Adrenal gland (tissue), 5 donors: Measurements from ENCODE around the gene PDE10A.

Experiments used
- POLR2A ChIP-seq, 2 donors: fragments of 450-650 bp; IDR thresholded peaks; one replicate each; pipeline ENCODE4 v1.6.1; 2017; ENCODE audit warnings: antibody characterized with exemption in 2 of 2, mild to moderate bottlenecking in 2 of 2, moderate library complexity in 1 of 2
- TF ChIP-seq, protein P1 (sequence below), 6 experiments: fragments of 450-650 bp in 4 of 6; fragments of 200-600 bp in 2 of 6; sonication (generic) in 1 of 6; IDR thresholded peaks; 1 replicate in 5 of 6; 2 replicates in 1 of 6; pipeline versions ENCODE4 v1.5.1 to v1.8.0; 2016 to 2021; ENCODE audit warnings: antibody characterized with exemption in 6 of 6, mild to moderate bottlenecking in 2 of 6, moderate library complexity in 1 of 6
- donor health status: DM: no; HTN: no; CAD: no.

DNA sequence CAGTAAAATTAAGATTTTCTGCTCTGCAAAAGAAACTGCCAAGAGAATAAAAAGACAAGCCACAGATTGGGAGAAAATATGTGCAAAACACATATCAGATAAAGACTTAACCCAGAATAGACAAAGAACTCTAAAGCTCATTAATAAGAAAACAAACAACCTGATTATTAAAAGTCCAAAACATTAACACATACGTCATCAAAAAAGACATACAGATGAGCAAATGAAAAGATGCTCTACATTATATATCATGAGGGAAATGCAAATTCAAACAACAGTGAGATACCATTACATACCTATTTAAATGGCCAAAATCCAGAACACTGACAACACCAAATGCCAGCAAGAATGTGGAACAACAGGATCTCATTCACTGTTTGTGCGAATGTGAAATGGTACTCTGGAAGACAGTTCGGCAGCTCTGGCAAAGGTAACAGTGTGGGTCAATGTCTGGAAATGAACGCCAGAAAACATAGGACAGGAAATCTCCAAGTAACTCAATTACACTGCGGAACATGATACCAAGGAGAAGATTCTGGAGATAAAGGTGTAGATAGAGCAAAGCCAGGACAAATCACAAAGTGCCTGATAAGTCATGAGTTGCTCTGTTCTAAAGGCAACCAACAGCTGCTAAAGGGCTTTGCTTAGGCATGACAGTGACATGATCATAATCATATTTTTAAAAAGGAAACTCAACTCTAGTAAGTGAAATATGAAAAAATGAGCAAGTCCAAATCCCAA is 96.8 kb downstream of the PDE10A start:
- TF ChIP-seq POLR2A (IDR thresholded peaks at IDR 0.05), result no peak
- TF ChIP-seq, protein P1, sequence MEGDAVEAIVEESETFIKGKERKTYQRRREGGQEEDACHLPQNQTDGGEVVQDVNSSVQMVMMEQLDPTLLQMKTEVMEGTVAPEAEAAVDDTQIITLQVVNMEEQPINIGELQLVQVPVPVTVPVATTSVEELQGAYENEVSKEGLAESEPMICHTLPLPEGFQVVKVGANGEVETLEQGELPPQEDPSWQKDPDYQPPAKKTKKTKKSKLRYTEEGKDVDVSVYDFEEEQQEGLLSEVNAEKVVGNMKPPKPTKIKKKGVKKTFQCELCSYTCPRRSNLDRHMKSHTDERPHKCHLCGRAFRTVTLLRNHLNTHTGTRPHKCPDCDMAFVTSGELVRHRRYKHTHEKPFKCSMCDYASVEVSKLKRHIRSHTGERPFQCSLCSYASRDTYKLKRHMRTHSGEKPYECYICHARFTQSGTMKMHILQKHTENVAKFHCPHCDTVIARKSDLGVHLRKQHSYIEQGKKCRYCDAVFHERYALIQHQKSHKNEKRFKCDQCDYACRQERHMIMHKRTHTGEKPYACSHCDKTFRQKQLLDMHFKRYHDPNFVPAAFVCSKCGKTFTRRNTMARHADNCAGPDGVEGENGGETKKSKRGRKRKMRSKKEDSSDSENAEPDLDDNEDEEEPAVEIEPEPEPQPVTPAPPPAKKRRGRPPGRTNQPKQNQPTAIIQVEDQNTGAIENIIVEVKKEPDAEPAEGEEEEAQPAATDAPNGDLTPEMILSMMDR (IDR thresholded peaks at IDR 0.05), result no peak
